HG03103 (cell line): ENCODE results near the gene KRT17.
"Not testable (repeated sequence)": the region's sequence is repeated elsewhere in the genome, so short reads cannot be mapped to it uniquely, and the experiment has no call there.

Experiments used
- ATAC-seq: cut with Tn5 transposase; IDR thresholded peaks from one replicate; pipeline ENCODE4 v1.9.1; 2021; ENCODE audit warnings: low read depth; ENCODE audit not compliant: unreplicated experiment

KRT17 gene

DNA sequence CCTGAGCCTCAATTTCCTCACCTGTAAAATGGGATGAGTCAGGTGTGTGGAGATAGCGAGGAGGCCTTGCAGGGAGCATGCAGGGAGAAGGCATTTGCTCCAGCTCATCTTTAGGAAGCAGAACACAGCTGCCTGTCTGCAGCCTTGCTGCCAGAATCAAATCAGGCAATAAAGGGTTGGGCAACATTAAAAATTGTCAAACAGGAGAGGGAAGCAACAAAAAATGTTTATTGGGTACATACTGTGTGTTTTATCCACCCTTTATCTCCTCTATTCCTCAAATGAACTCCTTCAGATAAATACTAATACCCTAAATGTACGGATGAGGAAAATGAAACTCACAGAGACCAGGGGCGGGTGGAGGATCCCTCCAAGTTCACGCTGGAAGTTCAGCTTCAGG, 24.1 kb downstream of the KRT17 start:
- no peak for ATAC-seq

DNA sequence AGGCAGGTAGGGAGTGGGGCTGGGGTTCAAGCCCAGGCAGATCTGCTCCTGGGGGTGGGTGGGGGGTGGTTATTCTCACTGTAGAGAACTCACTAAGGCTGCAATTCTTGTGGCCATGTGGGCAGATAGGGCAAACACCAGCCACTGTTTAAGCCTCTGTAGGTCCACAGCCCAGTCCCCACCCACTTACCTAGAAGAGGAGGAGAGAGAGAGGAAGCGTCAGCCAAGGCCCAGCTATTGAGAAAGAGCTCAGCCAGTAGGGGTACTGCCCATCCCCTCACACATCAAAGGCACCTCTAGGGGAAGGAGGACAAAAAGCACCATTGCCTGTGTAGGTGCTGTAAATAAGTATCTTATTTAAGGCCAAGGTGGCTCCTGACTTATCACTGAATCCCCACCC, 24.7 kb downstream of the KRT17 start:
- no peak for ATAC-seq

DNA sequence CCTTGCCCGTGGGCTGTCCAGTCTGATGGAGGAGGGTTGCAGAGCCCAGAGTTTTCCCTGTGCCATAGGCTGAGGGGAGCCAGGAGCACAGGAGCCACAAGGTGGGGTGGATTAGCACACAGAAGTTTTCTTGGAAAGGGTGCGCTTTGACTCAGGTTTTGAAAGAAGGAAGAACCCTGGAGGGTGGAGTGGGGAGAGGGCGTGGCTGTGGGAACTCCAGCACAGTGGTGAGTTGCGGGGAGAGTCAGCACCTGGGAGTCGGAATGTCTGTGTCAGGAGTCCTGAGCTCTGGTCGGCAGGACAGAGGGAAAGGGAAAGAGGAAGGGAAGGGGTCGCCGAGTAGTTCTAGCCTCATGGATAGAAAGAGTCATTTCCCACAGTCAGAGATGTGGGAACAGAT, 28.8 kb downstream of the KRT17 start:
- ATAC-seq: no peak

DNA sequence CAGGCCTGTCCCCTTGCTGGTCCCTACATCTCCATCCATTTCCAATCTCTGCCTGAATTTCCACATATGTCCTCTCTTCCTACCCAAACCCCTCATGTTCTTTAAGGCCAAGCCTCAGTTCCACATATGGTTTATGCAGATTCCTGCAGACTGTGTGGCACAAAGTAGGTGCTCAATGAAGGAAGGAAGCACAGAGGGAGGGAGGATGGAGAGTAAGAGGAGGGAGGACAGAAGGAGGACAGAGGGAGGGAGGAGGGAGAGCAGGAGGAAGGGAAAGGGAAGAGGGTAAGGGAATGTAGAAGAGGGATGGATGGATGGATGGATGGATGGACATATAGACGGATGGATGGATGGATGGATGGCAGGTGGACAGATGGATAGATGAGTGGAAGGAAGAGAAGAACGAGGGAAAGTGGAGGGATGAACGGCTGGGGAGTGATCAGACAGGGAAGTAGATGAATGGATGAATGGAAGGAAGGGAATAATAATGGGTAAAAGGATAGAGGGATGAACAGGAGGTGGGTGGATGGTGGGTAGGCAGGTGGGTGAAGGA, 29.9 kb downstream of the KRT17 start:
- no peak for ATAC-seq

DNA sequence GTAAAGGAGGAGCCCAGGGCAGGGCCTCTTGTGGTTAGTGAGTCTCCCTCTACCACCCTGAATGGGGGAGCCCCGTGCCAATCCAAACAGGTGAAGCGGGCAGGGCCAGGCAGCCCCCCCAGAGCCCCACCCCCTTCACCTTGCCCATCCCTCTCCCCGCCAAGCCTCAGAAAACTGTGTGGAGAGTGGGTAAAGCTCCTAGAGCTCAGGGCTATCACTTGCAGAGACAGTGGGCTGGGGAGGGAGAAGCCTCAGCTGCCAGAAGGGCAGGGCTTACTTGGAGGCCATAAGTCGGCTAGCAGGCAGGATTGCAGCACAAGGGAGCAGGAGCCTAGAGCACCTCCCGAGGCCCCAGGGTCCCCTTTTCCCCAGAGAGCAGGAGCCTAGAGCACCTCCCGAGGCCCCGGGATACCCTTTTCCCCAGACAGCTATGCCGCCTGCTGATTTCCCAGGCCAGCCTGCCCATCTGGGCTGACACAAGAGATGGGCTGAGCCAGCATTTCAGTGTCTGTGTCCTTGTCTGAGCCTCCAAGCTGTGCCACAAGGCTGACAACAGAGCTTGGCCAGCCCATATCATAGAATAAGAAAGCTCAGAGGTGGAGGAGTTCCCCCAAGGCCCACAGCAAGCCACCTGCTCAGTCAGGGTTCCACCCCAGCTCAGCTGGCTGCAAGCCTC, 30.9 kb downstream of the KRT17 start:
- no peak for ATAC-seq

DNA sequence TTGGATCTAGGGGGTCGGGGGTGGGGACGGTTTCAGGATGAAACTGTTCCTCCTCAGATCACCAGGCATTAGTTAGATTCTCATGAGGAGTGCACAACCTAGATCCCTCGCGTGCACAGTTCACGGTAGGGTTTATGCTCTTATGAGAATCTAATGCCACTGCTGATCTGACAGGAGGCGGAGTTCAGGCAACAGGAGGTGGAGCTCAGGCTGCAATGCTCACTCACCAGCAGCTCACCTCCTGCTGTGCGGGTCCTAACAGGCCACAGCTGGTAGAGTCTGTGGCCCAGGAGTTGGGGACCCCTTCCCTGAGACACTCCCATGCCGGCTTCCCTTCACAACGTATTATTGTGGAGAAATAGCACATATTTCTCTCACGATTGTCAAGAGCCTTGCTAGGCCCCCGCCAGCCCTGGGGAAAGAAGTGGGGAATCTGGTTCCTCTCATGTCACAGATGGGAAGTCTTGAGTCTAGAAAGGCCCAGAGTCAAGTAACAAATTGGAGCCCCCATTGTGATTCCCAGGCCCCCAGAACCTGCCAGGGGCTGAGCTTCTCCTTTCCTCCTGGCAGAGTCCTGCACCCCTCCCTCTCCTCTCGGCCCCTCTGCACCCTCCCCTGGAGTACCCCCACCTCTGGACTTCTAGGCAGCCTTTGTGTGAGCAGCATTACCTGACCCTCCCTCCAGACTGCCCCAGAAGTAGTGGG, 31.6 kb downstream of the KRT17 start:
- ATAC-seq: no peak

DNA sequence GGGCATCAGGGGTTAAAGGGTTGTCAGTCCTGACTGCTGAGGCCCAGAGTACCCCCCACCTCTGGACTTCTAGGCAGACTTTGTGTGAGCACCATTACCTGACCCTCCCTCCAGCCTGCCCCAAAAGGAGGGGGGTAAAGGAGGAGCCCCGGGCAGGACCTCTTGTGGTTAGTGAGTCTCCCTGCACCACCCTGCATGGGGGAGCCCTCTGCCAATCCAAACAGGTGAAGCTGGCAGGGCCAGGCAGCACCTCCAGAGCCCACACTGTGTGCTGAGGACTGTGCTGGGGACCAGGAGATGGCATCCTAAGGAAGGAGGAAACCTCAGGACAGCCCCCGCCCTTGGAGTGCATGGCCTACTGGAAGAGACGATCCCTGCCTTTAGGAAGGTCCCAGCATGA, 35.1 kb downstream of the KRT17 start:
- no peak for ATAC-seq

DNA sequence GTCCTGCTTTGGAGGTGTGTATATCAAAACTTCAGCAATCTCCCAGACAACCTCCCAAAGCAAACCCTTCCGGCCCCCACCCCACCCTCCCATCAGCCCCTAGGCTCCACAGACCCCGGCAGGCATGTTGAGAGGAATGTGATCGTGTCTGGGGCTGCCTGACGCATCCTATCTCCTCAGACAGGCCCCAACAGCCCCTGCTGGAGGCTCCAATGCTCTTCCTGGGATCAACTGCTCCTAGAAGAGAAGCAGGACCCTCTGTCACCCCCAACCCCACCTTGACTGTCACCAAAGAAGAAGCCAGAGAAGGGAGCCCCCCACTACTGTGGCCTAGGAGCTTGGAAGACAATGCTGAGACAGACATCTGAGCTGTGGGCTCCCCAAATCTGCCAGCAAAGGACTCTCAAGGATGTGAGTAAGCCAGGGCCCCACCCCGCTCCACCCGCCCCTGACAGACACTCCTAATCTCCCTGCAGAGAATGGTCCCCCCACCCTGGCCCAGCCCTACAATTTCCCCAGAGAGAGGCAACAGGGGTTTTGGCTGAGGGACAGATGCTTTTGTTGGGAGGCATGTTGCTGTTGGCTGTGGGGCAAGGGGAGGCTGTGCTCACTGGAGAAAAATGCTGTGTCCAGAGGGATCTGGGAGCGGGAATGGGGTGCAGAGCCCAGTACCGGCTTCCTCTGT, 36.1 kb downstream of the KRT17 start:
- ATAC-seq: no peak

DNA sequence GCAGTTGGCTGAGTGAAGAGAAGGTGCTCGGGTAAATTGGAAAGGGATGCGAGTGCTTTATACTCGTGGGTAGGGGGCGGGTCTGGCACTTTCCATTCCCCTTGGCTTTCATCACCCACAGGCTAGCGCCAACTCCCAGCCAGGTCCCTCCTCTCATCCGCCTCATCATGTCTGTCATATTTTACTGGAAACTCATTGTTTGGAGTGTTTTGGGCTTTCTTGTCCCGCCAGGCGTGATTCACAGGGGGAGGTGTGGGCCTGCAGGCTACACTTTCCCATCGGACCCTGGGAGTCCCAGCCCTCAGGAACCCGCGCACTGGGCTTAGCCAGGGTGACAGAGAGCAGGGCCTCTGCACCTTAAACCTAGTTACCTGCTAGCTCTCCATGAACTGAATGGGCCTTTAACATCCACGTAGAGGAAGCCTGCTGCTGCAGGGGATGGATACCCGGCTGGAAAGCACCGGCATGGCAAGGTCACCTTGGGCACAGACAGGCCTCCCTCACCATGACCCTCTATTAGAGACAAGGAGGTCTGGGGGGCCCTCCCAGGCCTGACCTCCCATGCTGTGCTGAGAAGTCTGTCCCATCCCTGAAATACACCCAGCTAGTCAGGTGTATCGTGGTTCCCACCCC, 37.4 kb downstream of the KRT17 start, which contains the start of gene KRT14:
KRT14 (minus strand) TSS at position 33 of the 633 bp plus-strand sequence. CDS start 61 bp downstream, outside the sequence.
- no peak for ATAC-seq

DNA sequence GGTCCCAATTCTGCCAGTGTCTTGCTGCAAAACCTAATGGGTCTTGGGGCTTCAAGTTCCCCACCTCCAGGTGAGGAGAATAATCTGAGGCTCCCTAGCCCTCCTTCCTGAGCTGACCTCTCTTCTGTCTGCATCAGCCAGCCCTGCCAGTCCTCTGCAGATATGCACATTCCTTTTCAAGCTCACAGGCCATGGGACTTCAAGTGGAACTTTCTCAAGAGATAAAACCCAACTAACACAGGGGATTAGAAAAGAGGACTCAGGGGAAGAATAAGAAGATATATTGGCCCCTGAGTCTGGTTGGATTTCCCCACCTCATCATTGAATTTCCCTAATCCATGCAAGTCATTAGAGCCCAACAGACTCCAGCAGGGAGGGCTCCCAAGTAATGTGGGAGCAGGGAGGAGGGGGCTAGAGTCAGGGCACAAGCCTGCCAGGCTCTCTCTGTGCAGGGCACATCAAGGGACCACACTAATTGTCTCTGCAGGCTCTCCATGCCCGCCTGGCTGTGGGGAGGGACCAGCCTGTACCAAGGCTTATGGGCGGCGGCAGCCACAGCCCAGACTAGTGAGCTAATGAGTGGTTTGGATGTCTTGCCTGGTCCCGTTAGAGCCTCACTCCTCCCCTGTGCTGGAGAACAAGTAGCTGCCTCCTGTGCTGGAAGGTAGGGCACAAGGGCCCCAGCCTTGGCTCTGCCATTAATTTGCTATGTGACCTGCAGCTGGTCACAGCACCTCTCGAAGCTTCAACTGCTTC, 38.9 kb downstream of the KRT17 start:
- ATAC-seq: no peak

DNA sequence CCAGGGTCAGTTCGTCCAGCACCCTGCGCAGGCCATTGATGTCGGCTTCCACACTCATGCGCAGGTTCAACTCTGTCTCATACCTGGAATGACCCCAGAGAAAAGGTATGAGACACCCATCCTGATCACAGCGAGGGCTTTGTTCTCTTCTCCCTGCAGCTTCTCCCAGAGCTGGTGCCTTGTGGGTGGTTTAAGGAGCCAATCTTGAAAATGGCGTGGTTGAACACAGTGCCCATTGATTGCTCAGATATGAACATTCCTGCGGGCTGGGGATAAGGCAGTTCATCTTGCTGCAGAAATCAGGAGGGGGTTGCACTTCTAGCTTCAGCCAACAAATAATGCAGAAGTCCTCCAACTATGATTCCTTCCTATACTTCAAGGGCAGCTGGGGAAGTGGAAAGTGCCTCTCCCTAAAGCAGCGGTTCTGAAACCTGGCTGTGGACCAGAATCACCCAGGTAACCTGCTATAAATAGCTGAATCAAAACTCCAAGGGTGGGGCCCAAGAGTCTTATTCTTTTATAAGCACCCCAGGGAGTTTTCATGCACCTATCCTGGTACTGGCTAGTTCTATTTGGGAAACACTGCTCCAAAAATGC, 39.9 kb downstream of the KRT17 start:
- ATAC-seq: not testable (repeated sequence)

DNA sequence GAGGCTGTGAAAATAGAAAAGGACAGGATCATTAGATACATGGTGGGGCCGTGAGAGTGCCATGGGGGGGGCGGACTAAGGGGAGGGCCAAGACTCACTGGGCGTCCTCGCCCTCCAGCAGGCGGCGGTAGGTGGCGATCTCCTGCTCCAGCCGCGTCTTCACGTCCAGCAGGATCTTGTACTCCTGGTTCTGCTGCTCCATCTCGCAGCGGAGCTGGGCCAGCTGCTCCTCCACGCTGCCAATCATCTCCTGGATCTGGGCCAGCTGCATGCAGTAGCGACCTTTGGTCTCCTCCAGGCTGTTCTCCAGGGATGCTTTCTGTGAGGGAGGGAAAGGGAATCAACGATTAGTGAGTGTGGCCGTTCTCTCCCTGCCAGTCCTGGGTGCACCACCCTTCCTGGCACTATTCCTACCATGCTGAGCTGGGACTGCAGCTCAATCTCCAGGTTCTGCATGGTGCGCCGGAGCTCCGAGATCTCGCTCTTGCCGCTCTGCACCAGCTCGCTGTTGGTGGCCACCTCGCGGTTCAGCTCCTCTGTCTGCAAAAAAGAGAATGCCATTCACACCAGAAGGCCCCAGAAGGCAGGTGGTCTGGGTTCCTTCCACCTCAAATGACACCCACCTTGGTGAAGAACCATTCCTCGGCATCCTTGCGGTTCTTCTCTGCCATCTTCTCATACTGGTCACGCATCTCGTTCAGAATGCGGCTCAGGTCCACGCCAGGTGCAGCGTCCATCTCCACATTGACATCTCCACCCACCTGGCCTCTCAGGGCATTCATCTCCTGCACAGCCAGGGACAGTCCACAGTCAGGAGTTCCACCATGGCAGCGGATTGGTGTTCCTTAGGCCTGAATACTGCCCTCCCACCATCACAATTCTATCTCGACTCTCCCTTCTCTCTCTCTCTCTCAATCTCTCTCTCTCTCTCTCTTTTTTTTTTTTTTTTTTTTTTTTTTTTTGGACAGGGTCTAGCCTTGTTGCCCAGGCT, 40.9 kb downstream of the KRT17 start:
- no peak for ATAC-seq

DNA sequence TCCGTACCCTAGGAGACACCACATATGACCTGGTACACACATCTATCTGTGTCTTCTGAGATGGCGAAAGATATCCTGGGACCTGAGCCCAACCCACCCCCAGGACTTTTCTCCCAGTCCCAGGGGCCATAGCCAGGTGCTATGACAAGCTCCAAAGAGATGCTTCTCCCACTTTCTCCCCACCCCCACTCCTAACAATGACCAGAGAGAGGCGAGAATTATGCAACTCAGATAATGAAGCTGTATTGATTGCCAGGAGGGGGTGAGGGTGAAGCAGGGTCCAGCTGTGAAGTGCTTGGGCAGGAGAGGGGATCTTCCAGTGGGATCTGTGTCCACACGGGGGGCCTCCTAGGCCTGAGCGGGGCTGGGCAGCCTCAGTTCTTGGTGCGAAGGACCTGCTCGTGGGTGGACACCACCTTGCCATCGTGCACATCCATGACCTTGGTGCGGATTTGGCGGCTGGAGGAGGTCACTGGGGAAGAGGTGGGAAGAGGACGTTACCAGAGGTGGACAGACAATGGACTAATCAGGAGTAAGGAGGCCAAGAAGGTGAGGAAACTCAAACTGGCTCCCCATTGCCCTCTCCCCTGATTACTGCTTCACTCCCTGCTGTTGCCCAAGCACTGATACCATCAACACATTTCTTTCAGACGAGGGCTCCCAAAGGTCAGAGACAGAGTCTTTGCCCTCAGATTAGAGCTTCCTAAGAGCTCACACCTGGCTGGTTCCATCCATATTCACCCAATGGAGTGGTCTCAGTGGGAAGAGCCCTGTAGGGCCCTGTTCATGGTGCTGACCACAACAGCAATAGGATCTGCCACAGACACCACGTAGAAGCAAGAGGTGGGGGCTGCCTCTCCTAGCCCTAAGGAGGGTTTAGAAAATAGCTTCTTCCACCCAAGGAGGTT, 42.1 kb downstream of the KRT17 start:
- ATAC-seq: not testable (repeated sequence)

DNA sequence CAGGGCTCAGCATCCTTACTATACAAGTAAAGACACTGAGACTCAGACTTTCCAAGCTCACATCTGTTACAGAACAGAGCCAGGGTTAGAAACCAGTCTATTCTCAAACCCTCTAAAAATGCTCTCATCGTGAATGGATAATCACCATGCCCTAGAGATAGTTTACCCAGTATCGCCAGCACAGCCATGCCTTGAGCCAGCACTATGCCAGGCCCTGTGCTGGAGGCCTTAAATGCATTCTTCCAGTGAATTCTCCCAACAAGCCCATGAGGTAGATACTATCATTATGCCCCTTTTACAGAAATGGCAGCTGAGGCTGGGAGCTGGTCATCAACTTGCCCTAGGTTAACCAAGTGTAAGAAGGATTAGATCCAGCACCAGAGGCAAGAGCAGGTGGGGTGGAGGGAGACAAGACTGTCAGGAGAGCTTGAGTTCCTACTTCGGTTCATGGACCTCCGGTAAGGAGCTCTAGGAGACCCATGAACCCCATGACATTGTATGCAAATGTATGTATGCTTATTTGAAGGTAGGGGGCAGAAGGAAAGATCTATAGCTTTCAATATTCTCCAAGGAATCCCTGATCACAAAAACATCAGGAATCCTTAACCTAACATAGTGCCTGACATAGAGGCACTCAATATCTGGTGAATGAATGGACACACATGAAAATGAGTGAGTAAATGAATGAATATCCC, 42.9 kb downstream of the KRT17 start:
- ATAC-seq: no peak

DNA sequence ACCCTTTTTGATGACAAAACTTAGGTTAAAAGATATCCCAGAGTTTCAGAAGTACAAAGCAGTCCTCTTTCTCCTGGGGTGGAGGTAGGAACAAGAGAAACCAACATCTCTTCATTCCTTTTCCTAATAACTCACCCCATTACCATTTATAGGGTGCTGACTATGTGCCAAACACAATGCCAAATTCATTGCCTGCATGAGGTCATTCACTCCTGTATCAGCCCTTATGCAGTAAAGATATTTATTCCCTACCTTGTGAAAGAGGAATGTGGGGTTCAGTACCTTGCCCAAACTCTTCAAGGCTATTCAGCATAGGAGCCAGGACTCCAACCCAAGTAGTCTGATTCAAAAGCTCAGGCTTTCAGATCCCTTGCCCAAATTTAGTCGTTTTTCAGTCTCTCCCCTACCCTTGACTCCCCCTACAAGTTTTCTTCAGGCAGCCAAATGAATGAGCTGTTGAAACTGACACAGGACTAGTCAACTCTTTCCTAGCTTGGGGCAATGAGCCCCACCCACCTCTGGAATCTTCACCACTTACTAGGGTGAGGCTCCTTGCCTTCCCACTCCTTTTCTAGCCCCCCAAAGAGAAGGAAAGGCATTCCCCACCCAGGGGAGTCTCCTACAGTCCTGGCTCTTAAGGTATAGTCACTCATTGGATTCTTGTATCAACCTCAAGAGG, 43.5 kb downstream of the KRT17 start:
- ATAC-seq: no peak

DNA sequence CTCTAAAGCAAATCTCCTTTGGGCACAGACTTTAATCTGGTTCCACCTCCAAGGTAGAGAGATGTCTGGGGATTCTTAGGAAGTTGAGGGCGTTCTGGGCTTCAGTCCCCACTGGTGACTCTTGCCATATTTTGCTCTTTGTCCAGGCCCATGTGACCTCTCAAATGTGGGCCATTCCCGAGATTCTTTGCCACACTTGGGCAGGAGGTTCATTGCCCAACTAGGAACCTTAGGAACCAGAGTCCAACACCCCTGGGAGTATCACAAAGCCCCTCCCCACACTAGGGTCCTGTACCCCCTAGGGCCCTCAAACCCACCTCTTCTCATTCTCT, 44.2 kb downstream of the KRT17 start:
- no peak for ATAC-seq
